GM19328 (cell line): ENCODE results near the gene G0S2.

Experiments
- ATAC-seq: cut with Tn5 transposase; IDR thresholded peaks from one replicate; pipeline ENCODE4 v1.9.1; 2021; ENCODE audit warnings: mild to moderate bottlenecking, moderate library complexity; ENCODE audit not compliant: unreplicated experiment

G0S2 gene, protein sequence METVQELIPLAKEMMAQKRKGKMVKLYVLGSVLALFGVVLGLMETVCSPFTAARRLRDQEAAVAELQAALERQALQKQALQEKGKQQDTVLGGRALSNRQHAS

DNA sequence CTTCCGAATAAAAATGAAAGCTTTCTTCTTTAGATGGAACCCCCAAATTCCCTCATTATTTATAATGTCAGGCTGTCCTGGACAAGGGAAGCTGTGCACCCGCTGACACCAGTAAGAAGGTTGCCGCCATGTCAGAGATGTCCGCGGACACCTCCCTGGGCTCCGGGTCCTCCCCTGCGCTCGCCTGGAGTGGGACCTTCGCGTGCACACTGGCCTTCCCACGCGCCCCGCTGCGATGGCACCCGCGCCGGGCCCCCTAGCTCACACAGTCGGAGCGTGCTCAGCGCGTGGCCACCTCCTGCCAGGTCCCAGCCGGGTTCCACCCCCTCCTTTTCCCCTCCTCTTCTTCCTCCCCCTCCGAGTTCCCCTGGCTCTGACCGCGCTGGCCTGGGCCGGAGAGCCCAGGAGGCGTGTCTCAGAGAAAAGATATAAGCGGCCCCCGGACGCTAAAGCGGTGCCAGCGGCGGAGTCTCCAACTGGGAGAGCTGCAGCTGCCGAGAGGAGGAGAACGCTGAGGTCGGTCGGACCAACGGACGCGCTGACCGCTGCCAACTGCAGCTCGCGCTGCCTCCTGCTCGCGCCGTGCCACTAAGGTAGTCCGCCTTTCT, at the start of gene G0S2:
Gene G0S2, plus strand, starts transcription at position 456 of the 608 bp plus-strand sequence. CDS start 273 bp downstream, outside the sequence.
- ATAC-seq: no peak

DNA sequence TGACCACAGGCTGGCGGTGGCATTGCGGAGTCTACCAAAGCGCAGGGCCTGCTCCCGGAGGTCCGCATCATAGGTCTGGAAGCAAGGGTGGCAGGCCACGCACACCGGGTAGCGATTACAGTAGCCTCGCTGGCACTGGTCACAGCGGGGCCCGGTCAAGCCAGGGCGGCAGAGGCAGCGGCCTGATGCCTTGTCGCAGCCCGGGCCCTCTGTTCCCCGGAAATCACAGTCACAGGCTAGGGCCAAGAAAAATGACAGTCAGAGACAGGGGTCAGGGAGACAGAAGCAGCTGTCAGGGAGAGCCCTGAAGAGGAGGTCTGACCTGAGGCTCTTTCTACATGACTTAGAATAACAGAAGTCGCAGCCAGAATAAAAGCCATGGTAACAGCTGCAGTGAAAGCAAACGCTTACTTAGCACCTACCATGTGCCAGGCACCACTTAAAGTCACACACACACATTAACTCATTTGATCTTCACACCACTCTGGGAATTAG, 49.4 kb upstream of the G0S2 start:
- ATAC-seq: no peak

DNA sequence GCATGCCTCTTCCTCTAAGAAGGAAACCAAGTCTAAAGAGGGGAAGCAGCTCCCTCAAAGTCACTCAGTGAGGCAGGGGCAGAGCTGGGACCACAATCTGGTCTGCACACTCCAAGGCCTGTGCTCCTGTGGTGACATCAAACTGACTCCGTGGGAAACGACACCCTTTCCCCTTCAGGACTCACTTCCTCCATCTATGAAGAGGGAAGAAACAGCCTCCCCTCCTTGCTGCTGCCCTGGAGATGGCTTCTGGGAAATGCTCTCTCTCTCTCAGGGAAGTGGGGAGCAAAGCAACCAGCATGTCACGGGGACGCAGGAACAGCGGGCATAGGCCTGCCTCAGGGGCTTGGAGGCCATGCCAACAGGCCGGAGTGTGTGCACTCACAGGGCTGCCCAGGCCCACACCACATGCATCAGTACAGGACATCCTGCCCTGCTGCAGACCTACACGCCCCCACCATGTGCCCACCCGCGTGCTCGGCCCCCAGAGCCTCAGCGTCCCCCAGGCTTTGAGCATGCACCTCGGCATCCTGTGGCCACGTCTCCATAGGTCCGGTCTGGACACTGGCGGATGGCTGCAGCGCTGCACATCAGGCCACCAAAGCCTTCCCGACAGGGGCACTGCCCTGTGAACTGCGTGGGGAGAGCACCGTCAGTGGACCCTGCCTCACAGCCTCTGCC, 48.7 kb upstream of the G0S2 start:
- ATAC-seq: no peak

DNA sequence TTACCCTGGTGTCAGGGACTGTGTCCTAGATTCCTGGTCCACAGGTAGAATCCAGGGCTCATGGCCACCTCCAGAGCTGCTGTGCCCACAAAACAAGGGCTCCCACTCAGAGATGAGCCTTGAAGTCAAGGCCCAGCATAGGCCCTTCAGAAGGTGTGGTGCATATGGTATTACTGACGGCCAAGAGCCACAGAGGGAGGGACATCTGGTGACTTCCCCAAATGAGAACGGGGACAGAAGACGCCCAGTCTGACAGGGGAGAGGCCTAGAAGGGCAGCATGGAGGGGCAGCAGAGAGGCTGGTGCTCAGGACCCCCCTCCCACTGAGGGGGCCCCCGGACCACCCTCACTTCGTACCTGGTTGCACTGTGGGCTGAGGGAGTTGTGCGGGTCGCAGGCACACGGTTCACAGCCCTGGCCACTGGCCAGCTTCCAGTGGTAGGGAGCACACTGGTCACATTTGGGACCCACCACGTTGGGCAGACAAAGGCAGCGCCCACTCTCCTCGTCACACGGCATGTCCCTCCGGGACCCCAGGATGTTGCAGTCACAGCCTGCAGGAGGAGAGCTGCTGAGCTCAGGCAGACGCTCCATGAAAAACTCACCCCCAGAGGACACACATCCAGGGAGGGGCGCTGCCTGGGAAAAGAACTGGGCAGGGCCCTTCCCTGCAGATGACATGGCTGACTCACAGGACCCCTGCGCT, 48.0 kb upstream of the G0S2 start:
- ATAC-seq: peak; percentile 10

DNA sequence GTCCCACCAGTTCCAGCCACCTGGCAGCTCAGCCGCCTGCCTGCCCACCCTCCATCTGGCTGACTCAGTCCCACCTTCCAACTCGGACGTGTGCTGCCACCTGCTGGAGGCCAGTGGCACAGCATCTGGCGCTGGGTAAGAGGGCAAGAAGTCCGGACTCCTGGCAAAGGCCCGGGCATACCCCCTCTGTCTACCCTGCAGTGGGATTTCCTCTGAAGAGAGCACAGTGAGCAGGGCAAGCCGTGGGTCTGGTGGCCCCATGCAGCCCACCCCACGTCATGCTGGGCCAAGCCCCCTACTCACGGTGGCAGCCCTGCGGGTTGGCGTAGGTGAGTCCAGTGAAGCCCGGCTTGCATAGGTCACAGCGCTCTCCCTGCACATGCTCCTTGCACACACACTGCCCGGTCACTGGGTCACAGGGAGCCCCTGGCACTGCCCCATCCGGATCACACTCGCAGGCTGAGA, 47.4 kb upstream of the G0S2 start:
- ATAC-seq: peak; percentile 73

DNA sequence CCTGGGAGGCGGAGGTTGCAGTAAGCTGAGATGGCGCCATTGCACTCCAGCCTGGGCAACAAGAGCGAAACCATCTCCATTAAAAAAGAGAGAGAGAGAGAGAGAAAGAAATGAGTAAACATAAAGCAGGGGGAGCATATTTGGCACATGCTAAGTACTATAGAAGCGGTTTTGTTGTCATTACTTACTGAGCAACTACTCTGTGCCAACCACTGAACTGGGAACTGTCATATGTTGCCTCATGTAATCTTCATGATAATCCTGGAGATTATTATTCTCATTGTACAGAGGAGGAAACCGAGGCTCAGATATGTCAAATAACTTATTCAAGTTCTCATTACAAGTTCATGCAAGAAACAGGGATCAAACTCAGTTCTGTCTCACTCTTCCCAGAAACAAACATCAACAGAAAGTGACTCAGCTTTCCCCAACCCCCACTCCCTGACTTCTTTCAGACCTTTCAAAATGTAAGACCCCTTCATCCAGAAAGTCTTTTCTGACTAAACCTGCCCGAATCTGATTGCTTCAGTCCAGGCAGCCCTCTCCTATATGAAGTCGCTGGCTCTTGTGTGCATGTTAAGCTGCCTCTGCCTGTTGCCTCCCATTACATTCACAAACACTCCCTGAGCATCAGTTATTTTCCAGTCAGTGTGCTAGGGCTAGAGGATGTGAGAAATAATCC, 46.5 kb upstream of the G0S2 start:
- ATAC-seq: no peak

DNA sequence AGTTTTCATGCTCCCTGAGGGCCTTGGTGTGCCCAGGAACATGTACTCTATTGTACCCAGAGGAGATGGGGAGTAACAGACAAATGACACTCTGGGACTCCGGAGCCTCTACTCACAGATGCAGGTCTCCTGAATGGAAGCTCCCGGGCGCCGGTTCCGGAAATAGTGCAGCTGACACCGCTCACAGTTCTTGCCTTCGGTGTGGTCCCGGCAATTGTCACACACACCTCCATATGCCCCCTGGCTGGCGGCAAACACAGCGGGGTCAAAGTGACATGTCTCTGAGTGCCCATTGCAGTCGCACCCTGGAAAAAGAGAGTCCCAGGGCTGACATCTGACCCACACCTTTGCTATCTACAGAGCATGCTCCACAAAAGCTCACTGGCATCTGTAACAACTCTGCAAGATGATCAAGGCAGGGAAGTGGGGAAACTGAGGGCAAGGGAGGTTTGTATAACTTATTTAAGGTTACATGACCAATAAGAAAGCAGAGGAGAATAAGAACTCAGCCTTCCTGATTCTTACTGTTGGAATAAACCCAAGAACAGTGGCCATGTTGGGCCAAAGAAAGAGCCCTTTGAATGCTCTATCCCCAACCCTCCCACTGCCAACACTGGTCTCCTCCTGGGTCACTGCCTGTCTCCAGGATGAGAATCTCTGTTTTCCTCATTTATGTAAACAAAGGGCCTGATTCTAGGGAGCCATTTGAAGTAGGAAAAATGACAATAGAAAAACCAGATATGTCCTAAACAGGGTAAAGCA, 45.4 kb upstream of the G0S2 start:
- no peak for ATAC-seq

DNA sequence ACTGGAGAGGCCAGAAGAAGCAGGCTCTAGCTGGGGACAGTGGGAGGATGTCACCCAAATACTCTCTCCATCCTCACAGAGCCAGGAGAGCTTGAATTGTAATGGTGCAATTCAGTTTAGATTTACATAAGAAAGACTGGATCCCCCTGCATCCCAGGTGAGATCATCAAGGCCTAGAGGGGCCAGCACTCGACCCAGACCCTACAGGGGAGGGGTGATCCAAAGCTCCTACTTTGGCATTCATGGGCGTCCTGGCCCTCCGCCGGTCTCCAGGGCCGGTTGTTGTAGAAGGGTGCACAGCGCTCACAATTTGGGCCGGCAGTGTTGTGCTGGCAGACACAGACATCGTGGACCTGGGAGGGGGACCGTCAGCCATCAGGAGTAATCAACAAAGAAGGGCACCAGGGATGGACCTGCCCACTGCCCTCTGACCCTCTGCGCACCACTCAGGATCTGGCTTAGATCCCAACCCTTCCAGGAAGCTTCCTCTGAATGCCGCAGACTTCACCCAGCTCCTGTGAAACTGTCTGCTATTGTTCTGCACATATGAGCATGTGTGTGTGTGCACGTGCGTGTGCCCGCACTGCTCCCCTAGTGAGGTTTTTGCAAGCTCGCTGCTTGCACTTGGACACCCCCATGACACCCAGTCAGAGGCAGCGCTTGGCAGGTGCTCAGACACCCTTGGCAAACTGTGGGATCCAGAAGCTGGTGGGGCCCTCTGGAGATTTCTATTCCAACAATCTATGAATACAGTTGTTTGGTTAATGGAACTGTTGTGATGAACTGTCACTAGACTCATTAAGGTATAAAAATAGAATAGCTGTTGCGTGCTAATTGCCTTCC, 44.6 kb upstream of the G0S2 start:
- no peak for ATAC-seq

DNA sequence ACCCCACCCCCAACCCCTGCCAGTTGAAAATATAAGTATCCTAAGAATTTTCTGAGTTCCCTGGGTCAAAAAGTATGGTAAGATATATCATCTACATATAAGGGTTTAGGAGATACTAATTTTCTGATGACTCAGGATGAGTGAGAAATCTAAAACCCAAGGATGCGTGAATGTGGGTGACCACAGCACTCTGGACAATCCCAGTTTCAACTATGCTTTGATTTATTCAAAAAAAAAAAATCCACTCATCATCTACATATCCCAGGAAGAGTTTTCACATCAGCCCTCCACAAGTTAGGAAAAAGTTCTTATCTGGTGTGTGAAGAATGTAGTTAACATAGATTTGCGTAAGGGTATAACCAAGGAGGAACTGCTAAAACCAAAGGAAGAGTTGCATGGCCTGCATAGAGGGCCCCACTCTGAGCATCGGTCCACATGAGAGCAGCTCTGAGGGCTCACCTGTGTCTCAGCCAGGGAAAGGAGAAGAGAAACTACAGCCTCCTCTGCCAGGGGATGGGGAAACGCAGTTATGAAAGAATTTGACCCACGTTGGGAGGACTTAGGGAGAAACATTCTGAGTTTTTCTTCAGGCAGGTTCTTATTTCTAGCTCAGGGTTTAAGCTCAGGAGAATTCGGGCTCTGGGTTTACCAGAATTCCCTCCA, 41.7 kb upstream of the G0S2 start:
- no peak for ATAC-seq

DNA sequence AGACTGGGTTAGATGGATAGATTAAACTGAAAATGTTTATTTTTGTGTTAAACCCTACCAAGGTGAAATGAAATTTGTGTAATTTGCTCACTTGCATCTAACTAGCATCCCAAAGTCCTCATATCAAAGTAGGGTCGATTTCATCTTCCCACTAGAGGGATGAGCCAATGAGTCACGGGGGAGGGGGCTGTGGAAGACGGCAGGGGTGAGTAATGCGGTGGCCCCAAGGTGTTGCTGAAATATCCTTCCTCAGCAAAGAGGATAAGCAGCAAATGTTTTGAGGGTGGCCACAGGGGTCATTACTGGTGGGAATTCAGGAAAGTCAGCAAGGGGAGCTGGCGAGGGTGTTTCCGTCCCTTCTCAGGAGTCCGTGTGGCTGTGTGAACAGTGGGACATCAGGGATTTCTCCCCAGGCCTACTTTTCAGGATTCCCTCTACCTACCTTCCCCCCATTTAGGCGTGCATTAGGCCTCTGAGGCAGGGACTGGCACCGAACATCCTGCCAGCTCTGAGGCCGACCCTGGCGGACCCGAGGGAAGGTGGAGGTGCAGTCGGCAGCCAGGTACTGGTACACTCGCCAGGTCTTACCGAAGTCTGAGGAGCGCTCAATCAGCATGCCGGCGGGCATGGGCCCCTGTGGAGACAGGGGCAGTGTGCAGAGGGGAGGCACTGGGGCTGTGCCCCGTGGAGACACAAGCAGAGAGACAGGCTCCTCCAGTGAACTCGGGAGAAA, 41.0 kb upstream of the G0S2 start:
- ATAC-seq: no peak

DNA sequence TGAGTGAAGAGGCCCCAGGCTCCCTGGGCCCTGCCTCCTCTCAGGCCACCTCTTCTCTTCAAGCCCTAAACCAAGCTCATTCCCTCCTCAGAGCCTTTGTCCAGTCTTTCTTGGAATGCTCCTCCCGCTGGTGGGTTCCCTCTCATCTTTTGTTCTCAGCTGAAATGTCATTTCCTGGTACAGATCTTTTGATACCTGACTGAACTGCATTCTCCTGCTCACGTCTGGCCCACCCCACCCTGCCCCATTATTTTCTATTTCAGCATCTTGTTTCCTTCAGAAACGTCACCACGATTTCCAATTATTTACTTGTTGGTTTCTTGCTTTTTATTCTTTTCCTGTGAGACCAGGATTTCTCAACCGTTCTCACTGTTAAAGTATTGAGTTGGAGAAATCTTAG, 39.4 kb upstream of the G0S2 start:
- ATAC-seq: no peak

DNA sequence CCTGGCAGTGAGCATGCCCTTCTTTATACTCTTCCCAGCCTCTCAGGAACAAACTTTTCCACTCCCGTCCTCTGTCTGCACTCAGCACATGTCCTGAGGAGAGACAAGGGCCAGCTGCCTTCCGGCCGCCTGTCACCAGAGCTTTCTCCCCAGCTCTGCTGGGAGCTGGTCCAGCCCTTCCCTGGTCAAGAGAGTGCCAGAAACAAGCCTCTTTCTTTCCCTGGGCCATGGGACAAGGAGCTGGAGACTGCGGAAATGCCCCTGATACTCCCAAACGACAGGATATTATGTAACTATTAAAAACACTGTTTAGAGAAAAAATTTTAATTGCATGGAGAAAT, 33.4 kb upstream of the G0S2 start:
- ATAC-seq: no peak

DNA sequence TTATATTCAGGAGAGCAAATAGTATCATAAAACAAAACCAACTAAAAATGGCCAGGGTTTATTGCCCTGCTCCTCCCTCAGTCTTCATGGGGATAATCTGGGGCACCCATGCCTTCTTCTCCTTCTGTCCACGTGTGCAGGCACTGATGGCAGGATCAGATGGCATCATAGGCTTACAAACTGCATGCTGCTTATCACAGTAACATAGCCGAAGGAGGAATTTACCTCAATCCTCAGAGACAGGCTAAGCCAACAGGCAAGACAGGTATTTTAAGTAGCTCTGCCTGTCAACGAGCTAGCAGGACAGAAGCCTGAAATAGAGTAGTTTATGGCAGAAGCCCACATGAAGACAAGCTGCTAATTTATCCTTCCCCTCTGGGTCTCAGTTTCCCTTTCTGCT, 32.4 kb upstream of the G0S2 start:
- no peak for ATAC-seq

DNA sequence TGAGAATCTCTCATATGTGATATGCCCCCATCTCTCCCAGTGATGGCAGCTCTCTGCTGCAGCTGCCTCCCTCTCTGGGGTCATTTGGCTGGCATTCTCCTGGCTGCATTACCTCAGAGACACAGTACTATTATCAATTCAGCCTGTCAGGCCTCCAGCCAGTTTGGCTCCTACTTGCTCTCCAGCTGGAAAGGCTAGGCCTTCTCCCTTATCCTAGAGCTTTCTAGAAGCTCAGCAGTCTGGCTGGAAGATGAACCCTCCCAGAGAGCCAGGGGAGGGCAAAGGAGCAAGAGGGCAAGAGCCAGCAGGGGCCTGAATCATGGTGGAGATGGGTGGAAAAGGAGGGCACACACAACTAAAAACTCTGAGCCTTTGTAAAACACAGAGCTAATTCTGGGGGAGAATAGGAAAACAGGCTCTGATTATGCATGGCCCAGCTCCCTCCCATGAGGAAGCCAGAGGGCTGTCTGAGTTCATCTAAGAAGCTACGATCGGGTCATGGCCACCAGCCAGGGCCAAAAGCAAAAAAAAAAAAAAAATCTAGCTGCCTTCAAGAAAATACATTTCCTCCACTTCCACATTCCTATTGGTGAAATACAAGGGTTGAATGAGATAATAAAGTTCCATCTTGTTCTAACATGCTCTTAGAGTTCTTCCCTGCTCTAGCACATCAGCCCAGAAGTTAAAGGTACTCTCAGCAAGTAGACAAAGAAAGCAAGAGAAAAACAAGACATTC, 31.8 kb upstream of the G0S2 start:
- ATAC-seq: no peak

DNA sequence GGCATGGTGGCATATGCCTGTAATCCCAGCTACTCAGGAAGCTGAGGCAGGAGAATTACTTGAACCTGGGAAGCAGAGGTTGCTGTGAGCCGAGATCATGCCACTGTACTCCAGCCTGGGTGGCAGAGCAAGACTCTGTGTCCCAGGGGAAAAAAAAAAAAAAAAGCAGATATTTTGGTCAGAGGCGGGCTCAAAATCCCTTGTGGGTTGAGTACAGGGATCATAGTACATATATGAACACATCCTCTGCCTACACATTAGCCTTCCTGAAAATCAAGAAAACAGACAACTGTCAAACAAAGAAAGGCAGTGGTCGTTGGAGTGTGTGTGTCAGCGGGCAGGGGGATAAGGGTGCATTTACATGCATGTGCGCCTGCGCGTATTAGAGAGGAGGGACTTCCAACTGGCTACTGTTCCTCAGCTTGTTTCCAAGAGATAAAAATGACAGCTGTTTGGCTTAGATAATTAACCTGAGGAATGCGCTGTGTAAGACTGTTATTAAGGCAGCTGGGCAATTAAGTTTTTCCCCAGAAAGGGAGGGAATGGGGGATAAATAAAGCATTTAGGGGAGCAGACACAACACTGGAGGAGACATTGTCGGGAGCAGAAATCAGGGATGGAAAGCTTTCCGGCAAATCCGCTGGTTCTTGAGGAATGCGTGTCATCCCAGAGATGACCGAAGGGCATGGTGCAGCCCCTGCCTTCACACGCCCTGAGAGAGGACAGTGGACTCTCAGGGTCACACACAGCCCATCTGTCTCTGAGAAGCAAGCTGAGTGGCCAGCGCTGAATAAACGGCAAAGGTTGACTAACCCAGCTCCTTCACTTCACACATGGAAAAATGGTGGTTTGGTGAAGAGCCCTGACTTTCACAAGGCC, 29.4 kb upstream of the G0S2 start:
- no peak for ATAC-seq

DNA sequence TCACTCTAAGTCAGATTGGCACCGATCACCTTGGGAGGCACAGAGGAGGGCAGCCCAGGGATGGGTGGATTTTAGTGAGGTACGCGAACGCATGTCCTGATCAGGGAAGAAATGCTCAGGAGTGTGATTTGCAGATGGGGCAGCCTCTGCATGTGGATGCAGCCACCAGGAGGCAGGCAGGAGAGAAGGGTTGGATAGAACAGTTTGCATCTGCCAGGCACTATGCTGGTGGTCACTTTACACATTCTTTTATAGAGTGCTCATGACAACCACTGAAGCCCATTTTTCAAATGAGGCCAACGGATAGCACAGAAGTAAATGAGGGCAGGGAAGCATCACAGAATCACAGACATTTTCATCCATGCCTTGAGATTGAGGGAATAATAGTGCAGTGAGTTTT, 28.7 kb upstream of the G0S2 start:
- no peak for ATAC-seq

DNA sequence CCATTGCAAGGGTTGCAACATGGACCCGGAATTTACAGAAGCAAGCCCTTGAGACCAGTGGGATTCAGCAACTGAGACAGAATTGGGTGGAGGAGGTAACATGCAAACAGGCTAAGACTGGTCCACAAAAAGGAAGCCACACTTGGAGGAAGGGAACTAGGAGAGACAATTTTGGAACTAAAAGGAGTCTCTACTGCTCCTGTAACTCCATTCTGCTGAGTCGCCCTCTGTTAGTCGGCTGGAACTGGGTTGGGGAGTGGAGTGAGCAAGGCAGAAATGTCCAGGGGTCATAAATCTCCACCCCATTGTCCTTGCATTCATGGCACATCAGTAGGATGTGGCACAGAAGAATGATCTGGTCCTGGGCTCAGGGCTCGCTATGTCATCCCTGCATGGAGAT, 28.1 kb upstream of the G0S2 start:
- no peak for ATAC-seq
